ENCODE results near the gene BTBD2.

Gene BTBD2

GRCh38 chr19:2050349-2050990 is 35.0 kb upstream of the BTBD2 start:
- DNase-seq: peak in 1 of 4 experiments; percentile 52

DNA sequence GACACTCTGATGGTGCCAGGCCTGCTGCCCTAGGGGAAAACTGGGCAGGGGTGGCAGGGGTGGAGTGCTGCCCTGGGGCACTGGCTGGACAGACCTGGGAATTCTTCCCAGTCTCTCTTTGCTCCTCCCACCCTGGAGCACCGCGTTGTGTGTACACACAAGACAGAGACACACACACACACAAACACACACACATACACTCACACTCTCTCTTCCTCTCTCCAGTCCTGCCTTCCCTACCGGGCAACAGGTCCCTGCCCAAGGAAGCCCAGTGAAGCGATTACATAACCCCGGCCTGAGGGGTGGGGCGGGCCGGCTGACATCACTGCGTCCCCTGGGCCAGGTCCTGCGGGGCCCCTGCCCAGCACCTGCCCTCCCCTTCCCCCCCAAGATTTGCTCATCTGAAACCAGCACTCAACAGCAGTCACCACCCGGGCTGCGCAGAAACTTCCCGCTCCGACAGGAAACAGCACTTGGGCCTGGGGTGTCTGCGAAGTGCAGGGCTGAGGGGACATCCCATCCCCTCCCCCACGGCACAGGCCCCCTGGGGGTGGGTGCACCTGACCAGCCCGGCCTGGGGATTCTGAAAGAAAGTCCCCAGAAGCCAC is 34.3 kb upstream of the BTBD2 start:
- DNase-seq: peak in 3 of 4 experiments; percentile 26 to 44 (median 42)

- DNase-seq: no peak
Observed at GRCh38 chr19:2048959-2049740, 33.6 kb upstream of the BTBD2 start.

DNA sequence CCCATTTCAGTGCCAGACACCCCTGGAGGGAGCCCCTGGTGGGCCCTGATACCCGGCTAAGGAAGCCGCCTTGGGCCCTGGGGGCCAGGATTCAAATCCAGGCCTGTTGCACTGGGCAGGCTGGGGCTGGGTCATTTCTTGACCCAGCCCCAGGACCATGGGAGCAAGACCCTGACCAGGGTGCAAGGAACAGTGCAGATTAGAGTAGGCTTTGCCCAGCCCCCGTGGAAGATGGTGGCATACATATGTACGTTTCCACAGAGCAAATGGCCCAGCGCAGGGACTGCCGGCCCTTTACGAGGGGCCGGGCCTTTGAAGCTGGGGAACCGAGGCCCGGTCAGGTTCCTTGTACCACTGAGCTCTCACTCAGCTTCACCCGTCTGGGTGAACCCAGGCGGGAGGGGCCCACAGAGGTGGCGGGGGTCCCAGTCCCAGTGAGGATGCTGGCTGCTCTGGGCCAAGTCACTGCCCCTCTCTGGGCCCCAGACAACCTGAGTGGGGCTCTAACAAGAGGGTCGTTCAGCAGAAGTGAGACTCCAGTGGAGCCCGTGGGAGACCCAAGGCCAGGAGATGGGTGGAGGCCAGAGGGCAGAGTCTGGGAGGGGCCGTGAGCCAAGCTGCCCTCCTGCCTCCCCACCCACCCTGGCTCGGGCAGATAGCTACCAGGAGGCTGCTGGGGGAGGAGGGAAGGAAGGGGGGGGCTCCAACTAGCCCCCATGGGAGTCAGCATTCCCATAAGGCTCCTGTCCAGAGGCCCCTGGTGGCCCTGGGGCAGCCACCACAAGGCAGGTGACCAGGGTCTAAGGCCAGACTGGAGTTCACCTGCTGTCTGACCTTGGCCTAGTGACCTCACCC is 32.8 kb upstream of the BTBD2 start:
- no peak for DNase-seq

GRCh38 chr19:2047449-2048103 is 32.1 kb upstream of the BTBD2 start:
- DNase-seq: no peak

DNA sequence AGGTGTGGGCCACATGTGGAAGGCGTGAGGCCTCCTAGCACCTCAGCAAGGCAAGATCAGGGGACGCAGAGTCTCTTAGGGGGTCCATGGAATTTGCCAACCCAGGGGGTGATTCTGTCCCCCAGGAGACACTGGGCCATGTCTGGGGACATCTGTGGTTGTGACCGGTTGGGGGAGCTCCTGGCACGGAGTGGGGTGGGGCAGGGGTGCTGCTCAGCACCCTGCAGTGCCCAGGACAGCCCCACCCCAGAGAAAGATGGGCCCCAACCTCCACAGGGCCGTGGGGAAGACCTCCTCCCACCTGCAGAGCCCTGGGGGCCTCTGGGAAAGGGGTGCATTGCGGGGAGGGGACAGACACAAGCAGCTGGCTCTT is 31.5 kb upstream of the BTBD2 start:
- DNase-seq: no peak

DNA sequence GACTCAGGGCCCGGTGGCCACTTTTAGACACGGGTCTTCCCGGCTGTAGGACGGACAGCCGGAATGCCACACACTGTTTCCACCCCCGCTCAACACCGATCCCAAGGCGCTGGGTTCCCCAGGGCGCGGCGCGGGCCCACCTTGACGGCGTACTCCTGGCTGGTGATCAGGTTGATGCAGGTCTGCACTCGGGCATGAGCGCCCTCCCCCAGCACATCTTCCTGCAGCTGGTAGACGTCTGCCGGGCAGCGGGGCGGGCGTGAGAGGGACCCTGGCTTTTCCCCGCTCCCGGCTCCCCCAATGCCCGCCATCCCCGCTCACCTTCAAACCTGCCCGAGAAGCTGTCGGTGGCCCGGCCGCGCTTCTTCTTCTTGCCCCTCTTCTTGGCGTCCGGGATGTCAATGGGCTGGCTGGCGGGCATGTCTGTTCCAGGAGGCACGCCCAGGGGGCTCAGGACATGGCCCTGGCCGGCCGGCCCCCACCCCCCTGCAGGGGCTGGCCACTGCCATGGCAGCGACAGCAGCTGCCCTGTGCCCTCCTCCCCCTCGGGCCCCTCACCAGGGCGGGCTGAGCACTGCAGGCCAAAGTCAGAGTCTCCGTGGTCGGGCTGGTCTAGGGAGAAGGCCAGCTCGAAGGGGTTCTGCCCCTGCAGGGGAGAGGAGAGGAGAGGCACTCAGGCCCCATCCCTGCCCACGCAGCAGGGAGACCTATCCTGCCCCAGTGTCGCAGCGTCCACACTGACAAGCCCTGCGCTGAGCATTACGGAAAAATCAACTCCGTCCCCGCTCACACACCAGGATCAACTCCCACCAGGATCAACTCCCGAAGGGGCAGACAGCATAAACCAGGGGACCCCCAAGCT is 30.8 kb upstream of the BTBD2 start:
- no peak for DNase-seq

GRCh38 chr19:2045501-2046045 is 30.1 kb upstream of the BTBD2 start:
- DNase-seq: no peak

DNA sequence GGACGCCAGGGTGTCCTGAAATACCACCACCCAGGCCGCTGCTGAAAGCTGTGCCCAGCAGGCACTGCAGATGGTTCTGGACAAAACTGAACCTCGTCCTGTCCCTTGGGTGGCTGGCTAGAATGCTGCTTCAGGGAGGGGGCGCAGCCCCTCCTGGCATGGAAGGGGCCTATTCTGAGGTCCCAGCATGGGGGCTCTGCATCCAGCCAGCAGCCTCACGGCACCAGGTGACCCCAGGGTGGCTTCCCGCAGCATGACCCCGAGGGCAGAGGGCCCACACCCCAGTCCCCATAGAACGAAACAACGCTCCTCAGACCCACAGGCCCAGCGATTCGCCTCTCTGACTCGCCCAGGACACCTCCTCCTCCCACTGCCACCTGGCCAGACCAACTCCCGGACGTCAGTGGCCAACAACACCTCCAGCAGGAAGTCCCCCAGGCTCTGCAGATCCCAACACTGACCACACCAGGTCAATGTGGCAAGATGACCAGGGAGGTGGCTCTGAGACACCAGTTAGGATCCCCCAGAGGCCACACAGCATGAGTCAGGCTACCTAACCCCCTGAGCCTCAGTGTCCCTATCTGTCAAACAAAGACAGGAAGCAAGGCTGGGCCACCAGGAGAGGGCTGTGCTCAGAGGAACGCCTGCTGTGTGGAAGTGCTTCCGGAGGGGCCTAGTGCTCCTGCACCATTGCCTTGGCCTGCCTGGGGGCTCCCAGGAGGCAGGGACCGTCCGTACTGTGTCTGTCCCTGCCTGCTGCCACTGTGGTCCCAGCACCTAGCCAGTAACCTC is 29.4 kb upstream of the BTBD2 start:
- DNase-seq: no peak

DNA sequence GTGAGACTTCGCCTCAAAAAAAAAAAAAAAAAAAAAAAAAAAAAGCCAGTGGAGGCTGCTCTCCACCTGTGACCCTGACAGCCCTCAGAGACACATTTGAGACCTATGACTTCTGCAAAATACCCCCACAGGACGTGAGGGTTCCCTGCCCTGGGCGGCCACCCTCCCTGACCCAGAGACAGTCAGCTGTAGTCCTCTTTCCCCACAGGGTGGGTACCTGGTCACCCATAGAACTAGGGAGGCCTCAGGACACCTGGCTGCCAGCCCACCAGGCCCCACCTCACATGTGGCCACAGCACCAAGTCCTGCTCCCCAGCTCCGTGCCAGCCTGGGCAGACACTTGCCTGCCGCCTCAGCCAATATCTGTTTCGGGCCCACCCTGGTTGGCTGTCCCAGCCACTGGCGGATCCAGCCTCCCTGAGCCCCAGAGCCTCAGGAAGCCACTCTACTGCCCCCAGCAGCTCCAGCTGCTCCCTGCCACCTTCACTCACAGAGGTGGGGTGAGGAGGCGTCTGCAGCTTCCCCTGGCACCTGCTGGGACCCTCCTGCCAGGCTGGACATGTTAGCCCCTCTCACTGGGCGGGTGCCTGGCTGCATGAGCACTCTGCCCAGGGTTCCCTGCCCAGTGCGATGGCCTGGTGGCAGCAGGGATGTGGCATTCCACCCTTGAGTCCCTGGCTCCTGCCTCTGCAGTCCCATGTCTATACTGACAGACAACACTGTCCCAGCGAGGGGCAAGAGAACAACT is 28.6 kb upstream of the BTBD2 start:
- no peak for DNase-seq

GRCh38 chr19:2043251-2043641 is 27.7 kb upstream of the BTBD2 start:
- DNase-seq: no peak

DNA sequence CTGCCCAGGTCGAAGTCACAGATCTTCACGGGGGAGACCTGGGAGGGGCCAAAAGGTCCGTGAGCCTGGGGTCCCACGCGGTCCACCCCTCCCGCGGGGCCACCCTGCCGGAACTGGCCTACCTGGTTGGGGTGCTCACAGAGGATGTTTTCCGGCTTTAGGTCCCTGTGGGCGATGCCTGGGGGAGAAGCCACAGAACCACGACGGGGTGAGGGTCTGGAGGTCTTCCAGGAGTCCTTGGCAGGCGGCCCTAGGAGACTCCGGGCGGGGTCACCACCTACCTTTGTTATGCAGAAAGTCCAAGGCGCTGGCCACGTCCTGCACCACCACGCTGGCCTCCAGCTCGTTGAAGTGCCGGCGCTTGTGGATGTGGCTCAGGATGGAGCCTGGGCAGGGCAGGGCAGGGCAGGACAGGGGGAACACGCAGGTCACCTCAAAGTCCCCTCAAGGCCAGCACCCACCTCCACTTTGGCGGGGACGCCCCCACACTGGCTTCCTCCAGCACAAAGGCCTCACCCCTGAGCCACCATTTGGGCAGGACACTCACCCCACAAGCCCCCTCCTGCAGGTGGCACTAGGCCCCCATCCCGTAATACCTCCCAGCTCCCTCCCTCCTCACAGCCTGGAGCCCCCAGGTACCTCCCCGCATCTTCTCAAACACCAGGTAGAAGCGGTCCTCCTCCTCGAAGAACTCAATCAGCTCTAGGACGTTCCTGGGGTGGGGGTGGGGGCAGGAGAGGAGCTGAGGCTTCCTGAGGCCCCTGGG is 27.2 kb upstream of the BTBD2 start:
- no peak for DNase-seq

- peak; percentile 99 to 100 (median 100) for DNase-seq
Observed at GRCh38 chr19:2041683-2042484, 26.4 kb upstream of the BTBD2 start.

GRCh38 chr19:2041433-2041682 is 25.8 kb upstream of the BTBD2 start:
- no peak for DNase-seq

DNA sequence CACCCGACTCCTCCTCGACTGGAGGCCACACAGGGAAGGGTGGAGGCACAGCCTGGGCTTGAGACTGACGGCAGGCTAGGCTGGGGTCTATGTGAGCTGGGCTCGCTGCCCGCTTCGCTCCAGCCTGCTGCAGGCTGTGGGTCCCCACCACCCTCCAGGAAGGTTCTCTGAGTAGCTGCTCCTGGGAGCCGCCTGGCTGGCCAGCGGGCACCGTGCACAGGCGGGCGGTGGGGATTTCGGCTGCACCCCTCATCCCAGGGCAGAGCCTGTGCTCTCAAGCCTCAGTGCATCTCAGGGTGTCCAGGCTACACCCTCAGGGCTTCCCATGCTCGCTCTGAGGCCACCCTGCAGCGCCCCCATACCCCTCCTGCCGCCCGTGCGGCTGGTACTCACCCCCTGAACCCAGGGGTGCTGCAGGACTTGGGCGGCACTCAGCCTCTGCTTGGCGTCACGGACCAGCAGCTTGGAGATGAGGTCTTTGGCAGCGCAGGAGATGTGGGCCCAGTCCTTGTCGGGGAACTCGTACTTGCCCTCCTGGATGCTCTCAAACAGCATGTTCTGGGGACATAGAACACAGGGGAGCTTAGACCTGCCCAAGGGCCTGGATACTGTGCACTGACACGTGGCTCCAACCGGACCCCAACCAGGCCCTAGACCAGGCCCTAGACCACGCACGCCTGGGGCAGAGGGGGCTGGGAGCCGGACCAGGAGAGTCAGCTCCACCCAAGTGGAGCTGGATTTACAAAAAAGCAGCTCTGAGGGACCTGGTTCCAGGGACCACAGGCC is 25.3 kb upstream of the BTBD2 start:
- no peak for DNase-seq

- DNase-seq: no peak
Observed at GRCh38 chr19:2039959-2040646, 24.6 kb upstream of the BTBD2 start.

Measured in activated CD4-positive, CD25-positive, alpha-beta regulatory T cell (primary cell).